Measurements from ENCODE around the gene RAB5B. TPM values are rescaled to one million over a fixed set of nuclear protein-coding genes. Genes with fewer than 3 reads are reported as not detected.
"Not testable (repeated sequence)": the region's sequence is repeated elsewhere in the genome, so short reads cannot be mapped to it uniquely, and the experiment has no call there.

The RAB5B gene
- total RNA-seq, 3 donors from 2014 or later (not counting 1 experiment from before 2014, with no cell fraction given), result 69.4 to 80.0 (median 78.2) TPM

DNA sequence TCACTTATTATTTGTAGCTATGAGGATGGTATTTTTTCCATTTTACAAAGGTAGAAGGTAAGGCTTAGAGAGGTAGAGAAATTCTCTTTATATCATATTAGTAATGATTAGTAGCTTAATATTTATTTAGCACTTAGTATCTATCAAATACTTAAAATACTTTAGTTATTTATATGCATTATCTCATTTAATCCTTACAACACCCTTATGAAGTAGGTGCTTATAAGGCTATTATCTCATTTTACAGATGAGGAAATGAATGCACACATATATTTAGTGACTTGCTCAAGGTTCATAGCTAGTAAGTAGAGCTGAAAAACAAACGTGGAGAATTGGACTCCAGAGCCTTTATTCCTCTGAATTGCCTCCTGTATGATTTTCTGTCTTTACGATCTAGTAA lies 11.0 kb downstream of the RAB5B start:
- no peaks in the 10 kb centered on the region for H3K27me3 Mint-ChIP-seq (ENCODE audit: low read depth in 2 of 2)
- H3K4me1 Mint-ChIP-seq, result peaks cover 8 to 10% of the 10 kb centered on the region in 2 donors

DNA sequence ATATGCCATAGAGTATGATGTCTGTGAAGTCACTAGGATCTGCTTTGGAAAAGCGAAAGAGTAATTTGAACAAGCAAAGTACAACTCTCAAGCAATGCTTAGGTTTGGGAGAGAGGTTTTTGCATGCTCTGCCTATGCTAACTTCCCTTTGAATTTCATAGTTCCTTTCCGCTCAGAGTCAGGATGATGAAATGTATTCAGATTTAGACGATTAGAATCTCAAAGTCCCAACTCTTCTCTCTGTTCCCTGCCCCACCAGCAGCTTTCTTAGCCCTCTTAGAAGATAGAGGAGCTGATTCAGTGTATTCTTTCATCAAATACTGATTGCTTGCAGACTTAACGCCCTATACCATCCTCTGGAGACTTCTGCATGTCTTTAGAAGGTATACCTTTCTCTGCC lies 11.5 kb downstream of the RAB5B start:
- DNase-seq, result no peak
- no peak overlapping the region for H3K4me3 Mint-ChIP-seq
- peaks cover under 1% of the 10 kb centered on the region for H3K36me3 Mint-ChIP-seq
- Histone ChIP-seq H3K4me1 (ENCODE audit: control insufficient read depth, insufficient read depth, low read length) (no peaks in the 10 kb centered on the region), H3K9me3 (ENCODE audit: control insufficient read depth, insufficient read depth, low read length) (no peaks in the 10 kb centered on the region), H3K36me3 (ENCODE audit: control insufficient read depth, insufficient read depth, low read length) (peaks cover 44% of the 10 kb centered on the region), H3K27ac (ENCODE audit: low read length) (no peak overlapping the region), H3K27me3 (ENCODE audit: control insufficient read depth, insufficient read depth, low read length) (no peaks in the 10 kb centered on the region), H3K4me3 (ENCODE audit: low read length) (no peak overlapping the region)
- intact Hi-C loops (cut with micrococcal nuclease), result no loop called here
- no peak for ATAC-seq
- no peaks in the 10 kb centered on the region for H3K9me3 Mint-ChIP-seq
- H3K4me1 Mint-ChIP-seq, result peaks cover 3 to 5% of the 10 kb centered on the region in 2 donors
- TF ChIP-seq, protein P1, sequence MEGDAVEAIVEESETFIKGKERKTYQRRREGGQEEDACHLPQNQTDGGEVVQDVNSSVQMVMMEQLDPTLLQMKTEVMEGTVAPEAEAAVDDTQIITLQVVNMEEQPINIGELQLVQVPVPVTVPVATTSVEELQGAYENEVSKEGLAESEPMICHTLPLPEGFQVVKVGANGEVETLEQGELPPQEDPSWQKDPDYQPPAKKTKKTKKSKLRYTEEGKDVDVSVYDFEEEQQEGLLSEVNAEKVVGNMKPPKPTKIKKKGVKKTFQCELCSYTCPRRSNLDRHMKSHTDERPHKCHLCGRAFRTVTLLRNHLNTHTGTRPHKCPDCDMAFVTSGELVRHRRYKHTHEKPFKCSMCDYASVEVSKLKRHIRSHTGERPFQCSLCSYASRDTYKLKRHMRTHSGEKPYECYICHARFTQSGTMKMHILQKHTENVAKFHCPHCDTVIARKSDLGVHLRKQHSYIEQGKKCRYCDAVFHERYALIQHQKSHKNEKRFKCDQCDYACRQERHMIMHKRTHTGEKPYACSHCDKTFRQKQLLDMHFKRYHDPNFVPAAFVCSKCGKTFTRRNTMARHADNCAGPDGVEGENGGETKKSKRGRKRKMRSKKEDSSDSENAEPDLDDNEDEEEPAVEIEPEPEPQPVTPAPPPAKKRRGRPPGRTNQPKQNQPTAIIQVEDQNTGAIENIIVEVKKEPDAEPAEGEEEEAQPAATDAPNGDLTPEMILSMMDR (IDR thresholded peaks at IDR 0.05), result no peak
- 100% methylated on average over 3 of the region's 4 CpGs for WGBS (ENCODE audit: insufficient coverage)
- no peaks in the 10 kb centered on the region for H3K27me3 Mint-ChIP-seq (ENCODE audit: low read depth in 2 of 2)
- H3K27ac Mint-ChIP-seq, result no peak overlapping the region

More for the DNA sequence above, 11.0 kb downstream of the RAB5B start:
- no peak overlapping the region for H3K4me3 ChIP-seq (ENCODE audit: low read length)
- Mint-ChIP-seq H3K9me3 (no peaks in the 10 kb centered on the region), H3K27ac (no peak overlapping the region), H3K36me3 (no peaks in the 10 kb centered on the region), H3K4me3 (no peak overlapping the region)
- WGBS (ENCODE audit: insufficient coverage), result 33% methylated on average over 1 of the region's 2 CpGs
- H3K9me3 ChIP-seq (ENCODE audit: control insufficient read depth, insufficient read depth, low read length), result no peaks in the 10 kb centered on the region
- no peaks in the 10 kb centered on the region for H3K4me1 ChIP-seq (ENCODE audit: control insufficient read depth, insufficient read depth, low read length)
- TF ChIP-seq, protein P1 (IDR thresholded peaks at IDR 0.05), result no peak
- no peak overlapping the region for H3K27ac ChIP-seq (ENCODE audit: low read length)
- H3K36me3 ChIP-seq (ENCODE audit: control insufficient read depth, insufficient read depth, low read length), result peaks cover 40% of the 10 kb centered on the region
- no peak for ATAC-seq
- DNase-seq, result no peak
- intact Hi-C loops (cut with micrococcal nuclease), result no loop called here
- no peaks in the 10 kb centered on the region for H3K27me3 ChIP-seq (ENCODE audit: control insufficient read depth, insufficient read depth, low read length)

DNA sequence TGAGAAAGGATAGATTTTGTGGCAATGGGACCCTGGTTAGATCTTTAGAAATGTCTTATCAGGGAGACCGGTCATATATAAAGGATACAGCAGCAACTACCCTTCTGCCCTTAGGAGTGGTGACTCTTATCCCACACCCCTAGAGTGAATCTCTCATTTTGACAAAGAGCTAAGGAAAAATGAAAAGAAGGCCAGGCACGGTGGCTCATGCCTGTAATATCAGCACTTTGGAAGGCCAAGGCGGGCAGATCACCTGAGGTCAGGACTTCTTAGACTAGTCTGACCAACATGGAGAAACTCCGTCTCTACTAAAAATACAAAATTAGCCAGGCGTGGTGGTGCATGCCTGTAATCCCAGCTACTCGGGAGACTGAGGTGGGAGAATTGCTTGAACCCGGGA lies 12.1 kb downstream of the RAB5B start:
- 97% methylated on average over 6 of the region's 7 CpGs for WGBS (ENCODE audit: insufficient coverage)
- H3K27ac ChIP-seq (ENCODE audit: low read length); H3K4me3 ChIP-seq (ENCODE audit: low read length); ATAC-seq; H3K36me3 Mint-ChIP-seq; H3K4me1 ChIP-seq (ENCODE audit: control insufficient read depth, insufficient read depth, low read length); H3K9me3 ChIP-seq (ENCODE audit: control insufficient read depth, insufficient read depth, low read length); H3K4me3 Mint-ChIP-seq; DNase-seq; H3K9me3 Mint-ChIP-seq; H3K27me3 ChIP-seq (ENCODE audit: control insufficient read depth, insufficient read depth, low read length); H3K27ac Mint-ChIP-seq; H3K4me1 Mint-ChIP-seq; intact Hi-C loops (cut with micrococcal nuclease); H3K27me3 Mint-ChIP-seq (ENCODE audit: low read depth in 2 of 2): not testable (repeated sequence)
- peaks cover 50% of the 10 kb centered on the region for H3K36me3 ChIP-seq (ENCODE audit: control insufficient read depth, insufficient read depth, low read length)

DNA sequence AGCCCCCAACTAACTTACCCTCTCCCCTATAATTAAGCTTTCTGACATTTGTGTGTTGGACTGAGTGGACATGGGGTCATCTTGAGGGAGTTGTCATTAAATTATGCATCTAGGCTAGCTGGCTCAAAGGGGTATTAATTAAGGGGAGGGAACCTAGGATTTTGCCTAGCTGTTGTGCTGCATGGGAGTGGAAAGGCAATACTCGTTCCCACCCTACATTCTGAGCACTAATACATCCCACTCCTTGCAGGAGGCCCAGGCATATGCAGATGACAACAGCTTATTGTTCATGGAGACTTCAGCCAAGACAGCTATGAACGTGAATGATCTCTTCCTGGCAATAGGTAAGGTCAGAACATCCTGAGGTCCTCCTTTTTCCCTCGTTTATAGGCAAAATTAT lies 17.2 kb downstream of the RAB5B start:
- Mint-ChIP-seq H3K4me1 (peaks cover 2 to 3% of the 10 kb centered on the region in 2 donors), H3K9me3 (no peaks in the 10 kb centered on the region), H3K27me3 (ENCODE audit: low read depth in 2 of 2) (no peaks in the 10 kb centered on the region), H3K36me3 (peaks cover 20% of the 10 kb centered on the region), H3K27ac (no peak overlapping the region), H3K4me3 (no peak overlapping the region)
- no peaks in the 10 kb centered on the region for H3K27me3 ChIP-seq (ENCODE audit: control insufficient read depth, insufficient read depth, low read length)
- 92% methylated on average over 3 of the region's 3 CpGs for WGBS (ENCODE audit: insufficient coverage)
- no peak overlapping the region for H3K4me3 ChIP-seq (ENCODE audit: low read length)
- no peaks in the 10 kb centered on the region for H3K9me3 ChIP-seq (ENCODE audit: control insufficient read depth, insufficient read depth, low read length)
- H3K36me3 ChIP-seq (ENCODE audit: control insufficient read depth, insufficient read depth, low read length), result peaks cover 57% of the 10 kb centered on the region
- no peak overlapping the region for H3K27ac ChIP-seq (ENCODE audit: low read length)
- peaks cover 2% of the 10 kb centered on the region for H3K4me1 ChIP-seq (ENCODE audit: control insufficient read depth, insufficient read depth, low read length)
- intact Hi-C loops (cut with micrococcal nuclease), result no loop called here
- TF ChIP-seq, protein P1 (IDR thresholded peaks at IDR 0.05), result no peak
- DNase-seq, result no peak
- no peak for ATAC-seq

Data from natural killer cell (primary cell).